ENCODE data around the gene NDUFA8. TPM values are rescaled to one million over a fixed set of nuclear protein-coding genes. Genes with fewer than 3 reads are reported as not detected.

Gene NDUFA8
- total RNA-seq, 1 donor from 2014 or later = 27.1 TPM

DNA sequence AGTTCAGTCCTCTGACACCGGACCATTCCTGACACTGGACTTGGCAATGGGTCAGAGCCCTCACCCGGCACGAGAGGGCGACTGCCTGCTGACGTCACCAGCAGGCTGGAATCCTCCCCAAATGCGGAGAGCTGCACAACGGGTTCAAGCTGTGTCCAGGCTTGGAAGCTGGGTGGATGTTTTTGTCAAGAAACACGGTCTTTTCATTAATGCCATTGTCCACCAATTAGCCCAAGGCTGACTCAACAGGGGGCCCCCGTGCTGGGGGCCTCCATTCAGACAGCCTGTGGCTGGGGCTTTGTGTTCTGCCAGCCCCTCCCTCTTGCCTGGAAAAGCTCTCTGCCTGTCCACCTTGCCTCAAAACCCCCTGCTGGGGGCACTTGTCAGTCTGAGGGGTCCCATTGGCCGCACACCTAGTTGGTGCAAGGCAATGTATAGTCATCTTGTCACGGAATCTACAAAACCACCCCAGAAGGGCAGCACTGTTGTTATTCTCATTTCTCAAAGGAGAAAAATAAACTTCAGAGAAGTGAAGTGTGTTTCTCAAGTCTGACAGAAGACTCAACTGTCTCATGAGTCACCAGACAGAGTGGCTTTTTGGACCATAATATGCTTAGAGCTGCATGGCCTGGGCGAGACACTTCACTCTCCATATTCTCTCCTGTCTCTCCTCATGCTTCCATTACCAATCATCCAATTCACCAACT lies 24.6 kb downstream of the NDUFA8 start:
- DNase-seq = no peak

GRCh38 chr9:122133984-122134535 lies 25.5 kb downstream of the NDUFA8 start:
- no peak for DNase-seq

DNA sequence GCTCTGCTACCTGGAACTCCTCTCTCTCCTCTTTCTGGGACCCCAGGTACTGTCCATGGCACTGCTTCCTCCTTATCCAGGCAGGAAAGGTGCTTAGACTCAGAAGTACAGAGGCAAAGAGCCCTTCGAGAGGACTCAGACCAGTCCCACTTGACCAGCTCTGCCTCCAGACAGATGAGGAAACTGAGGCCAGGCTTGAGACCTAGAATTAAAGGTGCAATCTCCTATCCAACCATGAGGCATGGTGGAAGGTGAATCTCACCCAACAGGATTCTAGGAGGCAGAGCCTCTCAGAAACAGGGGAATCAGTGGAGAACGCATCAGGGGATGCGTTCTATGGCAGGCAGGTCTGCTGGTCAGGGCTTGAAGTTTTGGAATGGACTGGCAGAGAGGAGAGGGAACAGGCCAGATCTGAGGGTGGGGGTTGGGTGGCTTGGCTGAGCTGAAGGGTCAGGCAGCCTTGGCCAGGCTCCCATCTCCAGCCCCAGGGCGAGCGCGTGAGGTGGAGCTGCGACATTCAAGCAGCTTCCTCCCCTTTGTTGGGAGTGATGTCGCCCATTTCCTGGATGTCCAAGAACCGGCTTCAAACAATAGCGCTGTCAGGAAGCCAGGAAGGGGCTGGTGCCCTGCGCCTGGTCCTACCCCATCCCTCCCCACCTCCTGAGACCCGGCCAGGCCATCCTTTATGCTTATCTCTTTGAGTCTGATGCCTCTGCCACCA lies 26.2 kb downstream of the NDUFA8 start:
- no peak for DNase-seq

DNA sequence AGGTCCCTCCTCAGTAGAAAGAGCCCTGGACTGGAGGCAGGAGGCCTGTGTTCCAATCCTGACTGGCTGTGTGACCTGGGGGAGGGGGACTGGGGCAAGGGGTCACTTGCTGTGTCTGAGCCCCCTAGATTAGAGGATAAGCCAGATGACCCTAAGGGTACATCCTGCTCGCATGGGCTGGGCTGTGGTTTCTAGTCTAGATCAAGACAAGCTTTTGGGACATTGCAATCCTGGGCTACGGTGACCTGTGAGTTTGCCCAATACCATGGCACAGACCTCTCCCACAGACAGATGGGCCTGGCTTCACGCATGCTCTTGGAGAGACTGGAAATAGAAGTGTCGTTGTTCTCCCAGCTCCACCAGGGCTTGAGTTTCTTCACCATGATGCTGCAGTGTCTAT lies 27.0 kb downstream of the NDUFA8 start:
- no peak for DNase-seq

GRCh38 chr9:122131401-122132001 lies 28.1 kb downstream of the NDUFA8 start:
- no peak for DNase-seq

DNA sequence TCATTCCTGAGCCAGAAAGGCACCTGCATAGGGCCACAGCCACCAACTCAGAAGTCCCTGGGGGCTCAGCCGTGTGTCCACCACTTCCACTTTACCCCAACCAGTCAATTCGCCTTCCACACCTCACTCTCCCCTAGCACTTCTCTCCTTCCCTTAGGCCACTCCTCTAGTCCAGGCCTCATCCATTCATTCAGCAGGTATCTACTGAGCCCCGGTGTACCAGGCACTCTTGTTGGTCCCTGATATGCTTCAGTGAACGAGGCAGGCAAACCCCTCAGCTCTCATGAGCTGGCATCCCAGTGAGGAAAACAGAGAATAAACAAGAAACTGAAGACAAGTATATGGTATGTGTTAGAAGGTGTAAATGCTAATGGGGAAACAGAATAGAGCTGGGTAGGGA lies 28.7 kb downstream of the NDUFA8 start:
- DNase-seq = no peak

GRCh38 chr9:122129969-122130368 lies 29.6 kb downstream of the NDUFA8 start:
- DNase-seq = no peak

GRCh38 chr9:122128969-122129343 lies 30.6 kb downstream of the NDUFA8 start:
- DNase-seq = no peak

DNA sequence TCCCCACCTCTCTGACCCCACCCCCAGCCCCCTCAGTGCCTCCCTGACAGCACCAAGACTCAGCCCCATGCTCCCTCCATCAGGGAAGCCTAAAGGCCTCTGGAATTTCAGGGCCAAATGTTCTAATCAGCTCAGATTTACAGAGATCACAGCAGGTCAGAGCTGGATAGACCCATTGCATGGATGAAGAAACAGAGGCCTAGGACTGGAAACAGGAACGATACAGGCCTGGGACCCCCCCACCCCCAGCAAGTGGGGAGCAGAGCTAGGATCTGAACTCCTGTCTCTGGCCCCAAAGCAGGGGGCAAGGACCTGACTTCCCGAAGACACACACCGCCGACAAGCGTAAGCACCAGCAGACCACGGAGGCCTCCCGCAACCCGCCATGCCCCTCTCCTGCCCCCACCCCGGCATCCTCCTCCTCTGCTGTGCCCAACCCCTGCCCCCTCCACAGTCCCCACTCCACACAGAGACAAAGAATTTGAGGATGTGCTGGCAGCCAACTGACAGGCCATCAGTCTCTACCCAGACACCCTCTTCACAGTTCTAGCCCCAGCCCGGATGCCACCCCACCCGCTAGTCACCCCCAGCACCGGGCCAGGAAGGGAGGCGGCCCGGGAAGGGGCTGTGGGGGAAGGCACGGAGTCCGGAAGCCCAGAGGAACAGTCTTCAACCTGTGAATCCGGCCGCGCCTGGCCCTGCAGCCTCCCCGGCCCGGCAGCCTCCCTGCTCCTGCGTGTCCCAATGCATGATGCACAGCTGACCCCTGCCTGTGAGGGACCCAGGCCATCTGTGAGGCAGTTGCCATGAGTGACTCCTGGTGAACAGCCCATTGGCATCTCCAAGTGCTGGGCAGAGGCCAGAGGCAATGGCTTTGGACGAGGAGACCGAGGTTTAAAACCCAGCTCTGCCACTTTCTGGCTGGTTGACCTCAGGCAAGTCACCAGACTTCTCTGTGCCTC lies 31.3 kb downstream of the NDUFA8 start:
- DNase-seq = no peak

GRCh38 chr9:122127396-122127798 lies 32.2 kb downstream of the NDUFA8 start:
- no peak for DNase-seq

GRCh38 chr9:122126331-122127261 lies 33.0 kb downstream of the NDUFA8 start:
- DNase-seq = no peak

DNA sequence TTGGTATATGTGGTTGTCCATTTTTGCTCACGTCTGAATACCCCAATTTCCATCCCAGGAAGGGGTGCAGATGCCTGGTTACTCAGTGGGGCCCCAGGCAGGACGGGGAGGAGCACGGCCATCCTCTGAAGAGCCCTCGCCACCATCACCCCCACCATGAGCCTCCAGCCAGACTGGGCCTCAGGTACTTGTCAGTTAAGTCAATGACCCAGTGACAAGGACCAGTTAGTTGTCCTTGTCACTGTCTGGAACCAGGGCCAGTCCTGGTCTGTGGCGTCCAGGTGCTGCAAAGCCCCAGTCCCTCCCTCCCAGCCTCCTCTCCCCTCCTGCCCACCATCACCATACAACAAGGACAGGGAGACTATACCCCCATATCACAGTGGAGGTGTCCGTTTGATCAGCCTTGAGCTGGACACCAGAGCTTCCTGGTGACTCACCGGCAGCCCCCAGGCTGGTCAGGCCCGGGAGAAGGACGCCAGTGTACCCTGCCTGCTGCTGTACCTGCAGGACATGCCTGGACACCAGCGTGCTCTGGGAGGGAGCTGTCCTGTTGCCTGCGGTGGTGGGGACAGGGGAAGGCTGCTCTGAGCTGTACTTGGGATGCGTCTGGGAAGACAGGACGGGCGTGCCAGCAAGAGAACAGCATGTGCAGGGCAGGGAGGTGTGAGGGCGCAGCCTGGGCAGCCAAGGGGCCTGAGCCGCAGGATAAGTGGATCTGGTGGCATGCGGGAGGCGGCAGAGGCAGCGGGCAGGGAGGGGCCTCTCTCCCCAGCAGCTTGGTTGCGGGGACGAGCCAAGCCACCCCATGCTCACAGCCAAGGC lies 33.9 kb downstream of the NDUFA8 start:
- no peak for DNase-seq

DNA sequence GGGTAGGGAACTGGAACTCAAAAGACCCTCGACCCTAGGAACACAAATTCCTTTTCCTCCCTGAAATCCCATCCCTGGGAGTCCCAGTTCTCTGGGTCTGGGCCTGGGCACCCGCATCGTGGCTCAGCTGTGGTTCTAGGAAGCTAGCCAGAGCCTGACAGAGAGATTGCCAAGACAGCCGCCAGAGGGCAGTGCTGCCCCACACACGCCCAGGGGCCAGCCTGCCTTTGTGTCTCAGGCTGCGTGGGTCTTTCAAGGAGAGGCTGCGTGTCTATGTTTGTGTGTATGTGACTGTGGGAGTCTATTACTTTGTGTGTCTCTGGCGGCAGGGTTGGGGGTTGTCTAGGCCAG lies 34.4 kb downstream of the NDUFA8 start:
- DNase-seq = peak; percentile 65

- DNase-seq = no peak
Measured at GRCh38 chr9:122124528-122124927, 35.1 kb downstream of the NDUFA8 start.

- no peak for DNase-seq
Measured at GRCh38 chr9:122124048-122124447, 35.5 kb downstream of the NDUFA8 start.

DNA sequence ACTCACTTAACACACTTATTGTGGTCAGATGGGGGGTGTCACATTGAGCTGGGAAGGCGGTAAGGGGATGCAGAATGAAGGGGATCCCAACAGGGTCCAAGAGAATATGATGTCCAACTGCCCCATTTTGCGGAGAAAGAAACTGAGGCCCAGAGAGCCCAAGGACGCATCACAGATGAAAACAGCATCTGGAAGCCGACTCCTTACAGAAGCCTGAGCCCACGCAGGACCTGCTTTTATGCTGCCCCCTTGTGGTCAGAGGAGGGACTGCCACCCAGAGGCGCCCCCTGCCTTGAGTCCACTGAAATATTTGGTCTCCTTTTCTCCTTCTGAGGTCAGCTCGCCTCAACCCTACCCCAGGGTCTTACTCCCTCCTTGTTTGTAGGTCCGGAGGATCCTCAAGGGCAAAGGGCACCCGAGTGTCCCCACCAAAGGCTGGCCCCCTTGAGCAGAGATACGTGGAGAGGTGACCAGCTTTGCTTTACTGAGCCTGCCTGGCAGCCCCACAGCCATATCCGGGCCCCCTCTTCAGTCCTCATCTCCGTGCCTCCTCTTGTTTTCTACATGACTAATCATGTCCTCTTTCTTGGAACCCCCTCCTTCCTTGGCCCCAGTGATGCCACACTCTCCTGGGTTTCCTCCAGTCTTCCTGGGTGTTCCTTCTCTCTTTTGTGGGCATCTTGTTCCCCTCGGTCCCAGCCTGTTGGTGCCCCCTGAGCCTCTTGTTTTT lies 36.5 kb downstream of the NDUFA8 start:
- peak; percentile 16 for DNase-seq

- DNase-seq = no peak
Measured at GRCh38 chr9:122122468-122122867, 37.1 kb downstream of the NDUFA8 start.

DNA sequence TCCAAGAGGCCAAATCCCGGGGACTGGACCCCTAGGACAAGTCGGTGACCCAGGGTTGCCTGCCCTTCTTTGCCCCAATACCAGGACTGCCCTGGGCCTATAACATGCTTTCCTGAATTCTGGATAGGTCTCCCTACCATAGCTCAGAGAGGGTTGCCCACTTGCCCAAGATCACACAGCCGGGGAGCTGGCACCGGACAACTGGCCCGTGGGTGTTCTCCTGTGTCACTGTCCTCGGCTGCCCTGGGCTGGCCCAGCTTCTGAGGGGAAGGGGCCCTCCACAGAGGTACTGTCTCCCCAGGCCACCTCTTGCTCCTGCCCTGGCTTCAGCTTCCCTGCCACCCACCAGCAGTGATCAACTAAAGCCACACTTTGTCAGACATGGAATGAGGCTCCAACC lies 37.6 kb downstream of the NDUFA8 start:
- no peak for DNase-seq

GRCh38 chr9:122121391-122121790 lies 38.2 kb downstream of the NDUFA8 start:
- DNase-seq = no peak

All from skin of body (tissue), 2 donors.